ENCODE measurements around the gene TUG1. TPM values are rescaled to one million over a fixed set of nuclear protein-coding genes. Genes with fewer than 3 reads are reported as not detected.

TUG1 gene
- total and polyA plus RNA-seq, 4 donors, result 109 to 142 (median 114) TPM

DNA sequence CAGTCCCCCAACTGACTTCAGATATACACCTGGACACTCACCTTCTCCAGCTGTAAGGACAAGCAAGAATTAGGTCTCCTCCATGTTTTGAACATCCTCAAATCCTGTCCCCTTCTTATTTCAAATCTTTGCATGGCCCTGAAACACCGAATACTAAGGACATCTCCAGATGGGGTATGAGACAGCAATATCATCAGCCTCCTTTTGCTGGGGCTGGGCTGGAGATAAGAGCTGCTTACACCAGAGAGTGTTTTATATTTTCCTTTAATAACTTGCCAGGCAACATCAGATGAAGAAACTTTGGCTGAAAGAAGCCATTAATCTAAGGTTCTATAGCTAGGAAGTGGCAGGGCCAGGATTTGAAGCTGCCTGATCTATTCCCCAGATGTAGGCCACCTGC is 21.6 kb downstream of the TUG1 start:
- Histone ChIP-seq H3K27ac (ENCODE audit: low read depth, low read length) (no peak overlapping the region), H3K27me3 (ENCODE audit: control insufficient read depth, insufficient read depth, low read length) (no peaks in the 10 kb centered on the region), H3K4me3 (ENCODE audit: low read depth, low read length) (no peak overlapping the region), H3K4me1 (ENCODE audit: control insufficient read depth, insufficient read depth, low read length) (no peaks in the 10 kb centered on the region), H3K9me3 (ENCODE audit: control insufficient read depth, insufficient read depth, low read length) (no peaks in the 10 kb centered on the region), H3K36me3 (ENCODE audit: control insufficient read depth, insufficient read depth, low read length) (no peaks in the 10 kb centered on the region)
- no peak for DNase-seq (ENCODE audit: low read depth in 4 of 6, low spot score in 6 of 6)
- WGBS (ENCODE audit: insufficient coverage), result no CpG with 5 or more reads among the region's 1 CpG

DNA sequence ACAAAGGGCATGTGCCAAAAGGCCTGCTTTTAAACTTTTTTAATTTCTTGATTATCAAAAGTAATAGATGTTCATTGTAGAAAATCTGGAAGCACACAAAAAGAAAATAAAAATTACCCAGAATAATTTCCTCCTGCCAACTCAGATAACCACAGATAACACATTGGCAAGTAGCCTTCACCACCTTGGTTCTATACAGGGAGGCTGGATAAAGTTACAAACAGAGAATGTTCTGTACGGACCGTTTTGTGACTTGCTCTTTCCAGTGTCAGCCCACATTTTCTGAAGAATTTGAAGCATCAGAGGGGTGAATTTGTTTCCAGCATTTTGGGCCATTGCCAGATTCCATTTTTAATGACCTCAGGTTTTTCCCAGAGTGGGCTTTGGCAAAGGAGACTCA is 23.5 kb downstream of the TUG1 start:
- DNase-seq (ENCODE audit: low read depth in 4 of 6, low spot score in 6 of 6), result no peak
- WGBS (ENCODE audit: insufficient coverage), result 70% methylated on average over 2 of the region's 2 CpGs
- no peaks in the 10 kb centered on the region for H3K9me3 ChIP-seq (ENCODE audit: control insufficient read depth, insufficient read depth, low read length)
- no peak overlapping the region for H3K27ac ChIP-seq (ENCODE audit: low read depth, low read length)
- H3K4me1 ChIP-seq (ENCODE audit: control insufficient read depth, insufficient read depth, low read length), result no peaks in the 10 kb centered on the region
- H3K36me3 ChIP-seq (ENCODE audit: control insufficient read depth, insufficient read depth, low read length), result no peaks in the 10 kb centered on the region
- no peaks in the 10 kb centered on the region for H3K27me3 ChIP-seq (ENCODE audit: control insufficient read depth, insufficient read depth, low read length)
- no peak overlapping the region for H3K4me3 ChIP-seq (ENCODE audit: low read depth, low read length)

DNA sequence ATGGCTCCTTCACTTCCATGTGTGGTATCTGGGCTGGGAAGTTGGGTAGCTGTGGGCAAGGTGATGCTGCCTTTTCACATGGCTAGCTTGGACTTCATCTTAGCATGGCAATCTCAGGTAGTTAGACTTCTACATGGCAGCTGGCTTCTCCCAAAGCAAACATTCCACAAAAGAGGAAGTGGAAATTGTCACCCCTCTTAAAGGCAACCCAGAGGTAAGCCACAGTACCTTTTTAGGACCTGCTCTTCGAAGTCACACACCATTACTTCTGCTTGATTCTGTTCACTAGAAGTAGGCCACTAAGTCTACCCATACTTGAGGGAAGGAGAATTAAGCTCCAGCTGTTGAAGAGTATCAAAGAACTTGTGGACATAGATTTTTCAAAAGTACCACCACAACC is 25.9 kb downstream of the TUG1 start:
- no peak for DNase-seq (ENCODE audit: low read depth in 4 of 6, low spot score in 6 of 6)
- no peaks in the 10 kb centered on the region for H3K9me3 ChIP-seq (ENCODE audit: control insufficient read depth, insufficient read depth, low read length)
- no peak overlapping the region for H3K4me3 ChIP-seq (ENCODE audit: low read depth, low read length)
- H3K4me1 ChIP-seq (ENCODE audit: control insufficient read depth, insufficient read depth, low read length), result no peaks in the 10 kb centered on the region
- WGBS (ENCODE audit: insufficient coverage), result no CpG with 5 or more reads among the region's 1 CpG
- no peaks in the 10 kb centered on the region for H3K27me3 ChIP-seq (ENCODE audit: control insufficient read depth, insufficient read depth, low read length)
- H3K27ac ChIP-seq (ENCODE audit: low read depth, low read length), result no peak overlapping the region
- H3K36me3 ChIP-seq (ENCODE audit: control insufficient read depth, insufficient read depth, low read length), result no peaks in the 10 kb centered on the region

DNA sequence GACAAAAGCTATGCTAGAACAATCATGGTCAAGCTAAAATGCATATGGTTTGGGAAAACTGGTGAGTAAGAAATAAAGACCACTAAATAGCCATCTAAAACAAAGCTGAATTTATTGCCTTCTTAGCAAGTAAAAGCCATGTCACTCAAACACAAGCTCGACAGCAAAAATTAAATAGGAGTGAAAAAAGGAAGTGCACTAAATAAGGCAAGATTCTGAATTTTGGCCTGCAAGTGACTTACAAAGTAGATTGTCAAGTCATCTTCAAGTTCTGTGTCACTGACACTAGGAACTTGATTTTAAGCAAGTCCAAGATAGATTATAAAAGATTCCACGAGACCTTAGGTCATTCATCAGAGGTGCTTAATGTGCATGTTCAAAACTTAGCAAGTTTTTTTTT is 27.4 kb downstream of the TUG1 start:
- no peaks in the 10 kb centered on the region for H3K27me3 ChIP-seq (ENCODE audit: control insufficient read depth, insufficient read depth, low read length)
- no peaks in the 10 kb centered on the region for H3K36me3 ChIP-seq (ENCODE audit: control insufficient read depth, insufficient read depth, low read length)
- H3K27ac ChIP-seq (ENCODE audit: low read depth, low read length), result no peak overlapping the region
- WGBS (ENCODE audit: insufficient coverage), result 20% methylated on average over 1 of the region's 2 CpGs
- H3K4me1 ChIP-seq (ENCODE audit: control insufficient read depth, insufficient read depth, low read length), result no peaks in the 10 kb centered on the region
- no peak overlapping the region for H3K4me3 ChIP-seq (ENCODE audit: low read depth, low read length)
- H3K9me3 ChIP-seq (ENCODE audit: control insufficient read depth, insufficient read depth, low read length), result no peaks in the 10 kb centered on the region
- no peak for DNase-seq (ENCODE audit: low read depth in 4 of 6, low spot score in 6 of 6)

DNA sequence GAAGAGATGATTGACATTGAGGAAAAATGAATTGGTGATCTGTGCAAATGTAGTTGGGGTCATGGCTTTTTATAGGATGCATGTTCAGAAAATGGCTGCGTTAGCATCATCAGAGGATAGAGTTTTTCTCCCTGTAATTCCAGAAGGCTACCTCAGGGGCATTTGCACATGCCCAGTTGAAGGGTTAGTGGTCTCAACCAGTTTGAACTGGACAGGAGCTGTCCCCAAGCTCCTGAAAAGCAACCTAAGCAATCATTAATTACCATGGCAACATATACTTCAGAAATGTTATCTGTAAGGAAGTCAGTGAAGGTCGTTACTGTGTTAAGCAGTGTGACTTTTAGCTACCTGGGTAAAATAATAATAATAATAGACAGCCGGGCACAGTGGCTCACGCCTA is 29.3 kb downstream of the TUG1 start:
- 94% methylated on average over 2 of the region's 4 CpGs for WGBS (ENCODE audit: insufficient coverage)
- no peak overlapping the region for H3K4me3 ChIP-seq (ENCODE audit: low read depth, low read length)
- no peaks in the 10 kb centered on the region for H3K4me1 ChIP-seq (ENCODE audit: control insufficient read depth, insufficient read depth, low read length)
- no peak for DNase-seq (ENCODE audit: low read depth in 4 of 6, low spot score in 6 of 6)
- H3K27me3 ChIP-seq (ENCODE audit: control insufficient read depth, insufficient read depth, low read length), result no peaks in the 10 kb centered on the region
- H3K27ac ChIP-seq (ENCODE audit: low read depth, low read length), result no peak overlapping the region
- no peaks in the 10 kb centered on the region for H3K36me3 ChIP-seq (ENCODE audit: control insufficient read depth, insufficient read depth, low read length)
- no peaks in the 10 kb centered on the region for H3K9me3 ChIP-seq (ENCODE audit: control insufficient read depth, insufficient read depth, low read length)

DNA sequence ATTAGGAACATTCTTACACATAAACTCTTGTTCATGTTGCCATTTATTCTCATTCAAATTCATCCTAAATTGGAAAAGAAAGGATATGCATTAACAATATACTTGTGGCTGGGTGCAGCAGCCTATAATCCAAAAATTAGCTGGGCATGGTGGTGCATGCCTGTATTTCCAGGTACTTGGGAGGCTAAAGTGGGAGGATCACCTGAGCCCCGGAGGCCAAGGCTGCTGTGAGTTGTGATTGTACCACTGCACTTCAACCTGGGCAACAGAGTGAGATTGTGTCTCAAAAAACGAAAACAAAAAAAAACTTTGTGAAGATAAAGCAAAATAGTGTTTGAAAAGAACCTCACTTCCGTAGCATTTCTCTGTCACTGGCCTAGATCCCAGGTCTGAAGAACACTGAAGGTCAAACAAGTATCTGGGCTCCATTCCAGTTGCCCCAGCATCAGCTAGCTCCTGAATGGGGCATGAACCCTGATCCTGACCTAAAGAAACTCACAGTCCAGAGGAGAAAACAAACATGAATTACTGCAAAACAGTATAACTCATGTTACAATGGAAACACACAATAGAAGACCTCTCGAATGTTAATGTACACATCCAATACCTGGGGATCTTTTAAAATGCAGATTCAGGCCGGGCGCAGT is 32.2 kb downstream of the TUG1 start:
- Histone ChIP-seq H3K9me3 (ENCODE audit: control insufficient read depth, insufficient read depth, low read length) (peaks cover 2% of the 10 kb centered on the region), H3K27me3 (ENCODE audit: control insufficient read depth, insufficient read depth, low read length) (no peaks in the 10 kb centered on the region), H3K36me3 (ENCODE audit: control insufficient read depth, insufficient read depth, low read length) (no peaks in the 10 kb centered on the region), H3K27ac (ENCODE audit: low read depth, low read length) (no peak overlapping the region), H3K4me1 (ENCODE audit: control insufficient read depth, insufficient read depth, low read length) (no peaks in the 10 kb centered on the region), H3K4me3 (ENCODE audit: low read depth, low read length) (no peak overlapping the region)
- no peak for DNase-seq (ENCODE audit: low read depth in 4 of 6, low spot score in 6 of 6)
- WGBS (ENCODE audit: insufficient coverage), result 90% methylated on average over 3 of the region's 6 CpGs

DNA sequence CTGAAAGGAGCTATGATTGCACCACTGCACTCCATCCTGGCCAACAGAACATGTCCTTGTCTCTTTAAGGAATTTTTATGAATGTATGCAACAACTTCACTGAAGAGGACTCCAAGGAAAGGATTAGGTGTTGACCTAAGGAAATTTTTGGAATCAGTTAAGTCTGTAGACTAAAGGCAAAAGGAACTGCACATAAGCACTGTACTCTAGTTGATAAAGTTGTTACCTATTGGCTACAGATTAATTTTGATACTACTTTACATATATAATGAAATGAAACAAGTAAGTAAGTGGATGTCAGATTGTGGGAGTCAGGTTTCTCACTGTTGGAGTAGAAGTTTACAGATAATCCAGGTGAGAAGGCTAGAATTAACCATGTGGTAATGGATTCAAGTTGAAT is 36.5 kb downstream of the TUG1 start:
- DNase-seq (ENCODE audit: low read depth in 4 of 6, low spot score in 6 of 6), result no peak
- no peaks in the 10 kb centered on the region for H3K27me3 ChIP-seq (ENCODE audit: control insufficient read depth, insufficient read depth, low read length)
- H3K4me3 ChIP-seq (ENCODE audit: low read depth, low read length), result no peak overlapping the region
- peaks cover 2% of the 10 kb centered on the region for H3K9me3 ChIP-seq (ENCODE audit: control insufficient read depth, insufficient read depth, low read length)
- no peaks in the 10 kb centered on the region for H3K36me3 ChIP-seq (ENCODE audit: control insufficient read depth, insufficient read depth, low read length)
- H3K27ac ChIP-seq (ENCODE audit: low read depth, low read length), result no peak overlapping the region
- no peaks in the 10 kb centered on the region for H3K4me1 ChIP-seq (ENCODE audit: control insufficient read depth, insufficient read depth, low read length)

DNA sequence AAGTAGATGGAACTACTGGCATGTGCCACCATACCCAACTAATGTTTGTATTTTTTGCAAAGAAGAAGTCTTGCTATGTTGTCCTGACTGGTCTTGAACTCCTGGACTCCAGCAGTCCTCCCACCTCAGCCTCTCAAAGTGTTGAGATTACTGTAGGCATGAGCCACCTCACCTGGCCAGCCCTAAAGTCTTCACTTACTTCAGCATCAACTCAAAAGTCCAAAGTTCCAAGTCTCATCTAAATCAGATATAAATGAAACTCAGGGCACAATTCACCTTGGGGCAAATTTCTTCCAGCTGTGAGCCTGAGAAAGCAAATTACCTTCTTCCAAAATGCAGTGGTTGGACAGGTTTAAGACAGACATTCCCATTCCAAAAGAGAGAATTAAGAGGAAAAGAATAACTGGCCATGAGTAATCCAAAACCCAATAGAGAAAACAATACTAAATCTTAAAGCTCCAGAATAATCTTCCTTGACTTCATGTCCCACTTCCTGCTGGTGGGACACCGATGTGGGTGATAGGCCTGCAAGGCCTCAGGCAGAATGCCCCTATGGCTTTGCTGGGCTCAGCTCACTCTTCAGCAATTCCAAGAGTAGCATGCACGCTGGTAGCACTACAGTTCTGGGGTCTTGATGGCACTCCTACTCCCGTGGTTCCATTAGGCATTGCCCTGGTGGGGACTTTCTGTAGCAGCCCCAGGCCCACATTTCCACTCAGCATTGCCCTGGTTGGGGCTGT is 50.3 kb downstream of the TUG1 start:
- DNase-seq (ENCODE audit: low read depth in 4 of 6, low spot score in 6 of 6), result no peak
- Histone ChIP-seq H3K36me3 (ENCODE audit: control insufficient read depth, insufficient read depth, low read length) (no peaks in the 10 kb centered on the region), H3K27me3 (ENCODE audit: control insufficient read depth, insufficient read depth, low read length) (no peaks in the 10 kb centered on the region), H3K9me3 (ENCODE audit: control insufficient read depth, insufficient read depth, low read length) (no peaks in the 10 kb centered on the region), H3K4me3 (ENCODE audit: low read depth, low read length) (no peak overlapping the region), H3K27ac (ENCODE audit: low read depth, low read length) (no peak overlapping the region), H3K4me1 (ENCODE audit: control insufficient read depth, insufficient read depth, low read length) (no peaks in the 10 kb centered on the region)
- WGBS (ENCODE audit: insufficient coverage), result 80% methylated on average over 3 of the region's 3 CpGs

DNA sequence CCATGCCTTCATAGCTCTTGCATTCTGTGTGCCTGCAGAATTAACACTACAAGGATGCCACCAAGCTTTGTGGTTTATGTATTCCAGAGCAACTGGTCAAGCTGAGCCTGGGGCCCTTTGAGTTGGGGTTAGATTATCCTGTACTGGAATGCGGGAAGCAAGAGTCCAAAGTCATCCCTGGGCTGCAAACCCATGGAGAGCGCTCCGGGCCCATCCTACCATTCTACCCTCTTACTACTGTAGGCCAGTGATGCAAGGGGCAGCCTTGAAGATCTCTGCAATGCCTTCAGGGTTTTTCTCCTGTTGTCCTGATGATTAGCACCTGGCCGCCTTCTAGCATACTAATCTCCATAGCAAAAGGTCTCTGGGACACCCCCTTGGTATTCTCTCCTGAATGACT is 51.3 kb downstream of the TUG1 start:
- no peaks in the 10 kb centered on the region for H3K4me1 ChIP-seq (ENCODE audit: control insufficient read depth, insufficient read depth, low read length)
- H3K27me3 ChIP-seq (ENCODE audit: control insufficient read depth, insufficient read depth, low read length), result no peaks in the 10 kb centered on the region
- 80% methylated on average over 4 of the region's 4 CpGs for WGBS (ENCODE audit: insufficient coverage)
- no peaks in the 10 kb centered on the region for H3K9me3 ChIP-seq (ENCODE audit: control insufficient read depth, insufficient read depth, low read length)
- no peak overlapping the region for H3K4me3 ChIP-seq (ENCODE audit: low read depth, low read length)
- no peak for DNase-seq (ENCODE audit: low read depth in 4 of 6, low spot score in 6 of 6)
- H3K36me3 ChIP-seq (ENCODE audit: control insufficient read depth, insufficient read depth, low read length), result no peaks in the 10 kb centered on the region
- H3K27ac ChIP-seq (ENCODE audit: low read depth, low read length), result no peak overlapping the region

DNA sequence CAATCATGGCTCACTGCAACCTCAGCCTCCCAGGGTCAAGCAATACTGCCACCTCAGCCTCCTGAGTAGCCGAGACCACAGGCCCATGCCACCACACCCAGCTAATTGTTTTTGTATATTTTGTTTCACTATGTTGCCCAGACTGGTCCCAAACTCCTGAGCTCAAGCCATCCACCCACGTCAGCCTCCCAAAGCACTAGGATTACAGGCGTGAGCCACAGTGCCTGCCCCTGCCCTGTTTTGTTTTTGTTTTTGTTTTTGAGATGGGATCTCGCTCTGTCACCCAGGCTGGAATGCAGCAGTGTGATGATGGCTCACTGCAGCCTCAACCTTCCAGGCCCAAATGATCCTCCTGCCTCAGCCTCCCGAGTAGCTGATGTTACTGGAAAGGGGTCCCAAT is 53.5 kb downstream of the TUG1 start:
- Histone ChIP-seq H3K36me3 (ENCODE audit: control insufficient read depth, insufficient read depth, low read length) (no peaks in the 10 kb centered on the region), H3K27ac (ENCODE audit: low read depth, low read length) (no peak overlapping the region), H3K9me3 (ENCODE audit: control insufficient read depth, insufficient read depth, low read length) (no peaks in the 10 kb centered on the region), H3K27me3 (ENCODE audit: control insufficient read depth, insufficient read depth, low read length) (no peaks in the 10 kb centered on the region), H3K4me3 (ENCODE audit: low read depth, low read length) (no peak overlapping the region), H3K4me1 (ENCODE audit: control insufficient read depth, insufficient read depth, low read length) (no peaks in the 10 kb centered on the region)
- no peak for DNase-seq (ENCODE audit: low read depth in 4 of 6, low spot score in 6 of 6)
- WGBS (ENCODE audit: insufficient coverage), result 83% methylated on average over 2 of the region's 5 CpGs

Measured in spinal cord (tissue), 10 donors.